Measurements from ENCODE around the gene MATN4. TPM values are rescaled to one million over a fixed set of nuclear protein-coding genes. Genes with fewer than 3 reads are reported as not detected.
A peak's percentile ranks its signal among the peaks of the same experiment; 100 is the strongest.

MATN4 gene
- total RNA-seq: not detected
- total RNA-seq (2013): not detected
- total RNA-seq: 0 to 0.19 (median 0) reads per million in 29 experiments

DNA sequence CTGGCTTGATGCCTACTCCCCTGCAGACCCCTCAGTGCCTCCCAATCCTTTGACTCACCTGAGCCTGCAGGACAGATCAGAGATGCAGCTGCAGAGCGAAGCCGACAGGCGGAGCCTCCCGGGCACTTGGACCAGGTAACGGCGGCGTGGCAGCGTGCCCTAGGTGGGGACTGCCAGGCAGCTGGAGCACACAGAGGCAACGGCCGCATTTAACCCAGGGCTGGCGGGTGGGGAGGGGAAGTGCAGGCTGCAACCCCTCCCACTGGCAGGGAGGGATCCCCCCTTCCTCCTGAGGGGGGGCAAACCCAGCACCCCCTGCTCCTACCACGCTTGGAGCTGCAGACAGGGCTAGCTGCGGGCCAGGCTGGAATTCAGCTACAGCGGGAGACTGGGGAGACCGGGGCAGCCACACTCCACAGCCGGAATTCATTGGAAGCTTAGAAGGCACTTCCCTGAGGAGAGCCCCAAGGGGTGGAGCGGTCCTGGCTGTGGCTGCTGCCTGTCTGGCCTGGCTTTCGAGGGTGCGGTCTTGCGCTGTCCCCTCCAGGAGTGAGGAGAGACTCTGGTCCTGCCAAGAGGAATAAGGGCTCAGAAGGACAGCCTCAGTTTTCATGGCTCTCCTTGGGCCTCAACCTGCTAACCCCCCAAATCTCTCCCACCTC is at the start of gene MATN4:
Gene MATN4, minus strand, starts transcription at position 183 of the 662 bp plus-strand sequence. CDS start 2,717 bp downstream, outside the sequence.
- ChIA-PET POLR2A (no interaction called here), CTCF (interaction anchor here in 1 of 2 donors (0.6 kb wide), 1 partner anchor 177 kb away, joined by 3 read pairs; no protein-coding TSS in a partner anchor)
- H3K4me3 ChIP-seq (ENCODE audit: control insufficient read depth in 1 of 2, extremely low read depth in 1 of 2, low read length in 1 of 2): no peak within 1 kb of the TSS
- H3K4me1 ChIP-seq (ENCODE audit: control insufficient read depth in 1 of 2, extremely low read depth in 1 of 2, insufficient read depth in 2 of 2, low read length in 2 of 2): peaks cover 0 to 11% of the 10 kb centered on the region in 2 experiments
- ATAC-seq (replicated peaks in 1 of 4): no peak
- Mint-ChIP-seq H3K9me3 (no peaks in the 10 kb centered on the region), H3K36me3 (no peaks in the 10 kb centered on the region), H3K4me1 (peaks cover 6 to 16% (median 12%) of the 10 kb centered on the region in 3 donors), H3K27ac (no peak within 1 kb of the TSS), H3K27me3 (peaks cover 39 to 71% of the 10 kb centered on the region in 2 donors), H3K4me3 (no peak within 1 kb of the TSS)
- no peaks in the 10 kb centered on the region for H3K9me3 ChIP-seq
- H3K27ac ChIP-seq (ENCODE audit: low read length): no peak within 1 kb of the TSS
- no peak for DNase-seq
- WGBS (ENCODE audit: insufficient coverage): 71% methylated on average over 15 of the region's 20 CpGs
- H3K27me3 ChIP-seq (replicated peaks in 1 of 2; ENCODE audit: control insufficient read depth in 2 of 2, extremely low read depth in 1 of 2, insufficient read depth in 2 of 2, low read length in 1 of 2): peaks cover 2 to 81% of the 10 kb centered on the region in 2 experiments
- H3K36me3 ChIP-seq (ENCODE audit: control insufficient read depth in 2 of 2, extremely low read depth in 1 of 2, insufficient read depth in 1 of 2, low read length in 1 of 2): no peaks in the 10 kb centered on the region

DNA sequence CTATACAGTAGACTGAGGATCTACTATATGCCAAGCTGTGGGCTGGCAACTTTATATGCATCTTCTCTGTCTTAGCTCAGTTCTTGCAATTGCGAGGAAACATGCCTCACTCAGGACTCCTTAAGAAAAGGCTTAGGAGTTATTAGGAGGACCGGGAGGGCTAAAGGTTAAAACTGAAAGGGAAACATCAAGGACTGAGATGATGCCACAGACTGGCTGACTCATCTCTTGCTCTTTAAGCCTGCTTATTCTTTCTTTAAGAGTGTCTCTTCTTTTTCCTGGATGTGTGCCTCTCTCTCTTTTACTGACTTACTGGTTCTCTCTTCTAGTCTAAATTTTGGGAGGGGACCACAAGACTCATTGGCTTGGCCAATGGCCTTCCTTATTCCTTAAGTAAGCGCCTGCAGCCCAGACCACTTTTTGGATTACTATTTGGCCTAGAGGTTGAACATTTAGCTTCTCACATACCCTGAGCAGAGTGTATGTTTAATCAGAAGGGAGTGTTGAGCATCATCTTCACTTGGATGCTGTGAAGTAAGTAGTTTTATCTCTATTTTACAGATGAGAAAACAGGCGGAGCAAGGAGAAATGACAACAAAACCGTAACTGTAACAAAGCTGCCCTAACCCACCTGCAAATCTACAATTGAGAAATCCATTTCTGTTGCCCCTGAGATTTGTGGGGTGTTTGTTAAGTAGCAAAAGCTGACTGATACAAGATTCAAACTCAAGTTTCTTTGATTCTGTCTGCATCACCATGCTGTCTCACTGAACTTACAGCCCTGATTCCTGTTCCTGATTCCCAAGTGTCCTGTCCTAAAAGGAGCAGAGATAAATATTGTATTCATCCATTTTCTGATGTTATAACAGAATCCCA is 47.3 kb upstream of the MATN4 start:
- CTCF ChIA-PET: interaction anchor here in 1 of 2 donors (0.8 kb wide), 1 partner anchor 81 kb away, joined by 3 read pairs; no protein-coding TSS in a partner anchor
- H3K27ac ChIP-seq (ENCODE audit: low read length): no peak overlapping the region

GRCh38 chr20:45354423-45355208 is 46.5 kb upstream of the MATN4 start:
- no peak overlapping the region for H3K4me3 Mint-ChIP-seq
- no peak overlapping the region for H3K27ac ChIP-seq (ENCODE audit: low read length)
- no peaks in the 10 kb centered on the region for H3K9me3 ChIP-seq
- no peak for ATAC-seq (replicated peaks in 1 of 4)
- peaks cover 0 to 36% (median 30%) of the 10 kb centered on the region in 3 donors for H3K4me1 Mint-ChIP-seq
- ChIA-PET CTCF (interaction anchor here in 1 of 2 donors (1.9 kb wide), 1 partner anchor 82 kb away, joined by 5 read pairs; no protein-coding TSS in a partner anchor), POLR2A (no interaction called here)
- no peaks in the 10 kb centered on the region for H3K36me3 ChIP-seq (ENCODE audit: control insufficient read depth in 2 of 2, extremely low read depth in 1 of 2, insufficient read depth in 1 of 2, low read length in 1 of 2)
- H3K4me3 ChIP-seq (ENCODE audit: control insufficient read depth in 1 of 2, extremely low read depth in 1 of 2, low read length in 1 of 2): no peak overlapping the region
- DNase-seq: no peak
- H3K4me1 ChIP-seq (ENCODE audit: control insufficient read depth in 1 of 2, extremely low read depth in 1 of 2, insufficient read depth in 2 of 2, low read length in 2 of 2): no peaks in the 10 kb centered on the region
- H3K27me3 ChIP-seq (replicated peaks in 1 of 2; ENCODE audit: control insufficient read depth in 2 of 2, extremely low read depth in 1 of 2, insufficient read depth in 2 of 2, low read length in 1 of 2): no peaks in the 10 kb centered on the region
- WGBS (ENCODE audit: insufficient coverage): 69% methylated on average over 7 of the region's 9 CpGs
- H3K9me3 Mint-ChIP-seq: no peaks in the 10 kb centered on the region
- no peaks in the 10 kb centered on the region for H3K36me3 Mint-ChIP-seq
- no peaks in the 10 kb centered on the region for H3K27me3 Mint-ChIP-seq
- H3K27ac Mint-ChIP-seq: peak overlapping the region; percentile 85 to 91

More for the DNA sequence above, 47.3 kb upstream of the MATN4 start:
- Histone ChIP-seq H3K4me1 (ENCODE audit: control insufficient read depth in 1 of 2, extremely low read depth in 1 of 2, insufficient read depth in 2 of 2, low read length in 2 of 2) (no peaks in the 10 kb centered on the region), H3K36me3 (ENCODE audit: control insufficient read depth in 2 of 2, extremely low read depth in 1 of 2, insufficient read depth in 1 of 2, low read length in 1 of 2) (no peaks in the 10 kb centered on the region), H3K9me3 (no peaks in the 10 kb centered on the region), H3K4me3 (ENCODE audit: control insufficient read depth in 1 of 2, extremely low read depth in 1 of 2, low read length in 1 of 2) (no peak overlapping the region), H3K27me3 (replicated peaks in 1 of 2; ENCODE audit: control insufficient read depth in 2 of 2, extremely low read depth in 1 of 2, insufficient read depth in 2 of 2, low read length in 1 of 2) (no peaks in the 10 kb centered on the region)
- Mint-ChIP-seq H3K27ac (peak overlapping the region; percentile 85 to 91), H3K4me3 (no peak overlapping the region), H3K27me3 (no peaks in the 10 kb centered on the region), H3K9me3 (no peaks in the 10 kb centered on the region), H3K36me3 (no peaks in the 10 kb centered on the region), H3K4me1 (peaks cover 0 to 36% (median 30%) of the 10 kb centered on the region in 3 donors)
- ATAC-seq (replicated peaks in 1 of 4) (peak in 2 of 4 experiments; percentile 54 to 60), DNase-seq (no peak)
- no CpG with 5 or more reads among the region's 5 CpGs for WGBS (ENCODE audit: insufficient coverage)
- POLR2A ChIA-PET: no interaction called here

DNA sequence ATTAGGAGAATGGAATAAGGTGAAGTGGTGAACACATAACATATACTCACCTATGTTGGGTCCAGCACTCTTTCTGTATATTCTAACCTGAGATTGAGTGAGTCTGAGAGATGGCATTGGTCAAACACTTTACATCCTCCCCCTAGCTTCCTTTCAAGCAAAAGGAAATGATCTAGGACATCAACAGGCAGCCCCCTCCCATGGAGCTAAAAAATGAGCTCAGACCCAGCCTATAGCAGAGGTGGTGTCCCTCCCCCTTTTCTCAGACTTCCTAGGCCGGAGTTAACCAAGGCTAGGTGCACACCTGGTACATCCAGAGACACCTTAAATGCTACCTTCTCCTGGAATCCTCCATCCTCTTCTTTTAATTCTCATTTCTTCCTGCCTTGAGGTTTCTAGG is 45.6 kb upstream of the MATN4 start:
- Histone ChIP-seq H3K9me3 (no peaks in the 10 kb centered on the region), H3K36me3 (ENCODE audit: control insufficient read depth in 2 of 2, extremely low read depth in 1 of 2, insufficient read depth in 1 of 2, low read length in 1 of 2) (no peaks in the 10 kb centered on the region), H3K4me3 (ENCODE audit: control insufficient read depth in 1 of 2, extremely low read depth in 1 of 2, low read length in 1 of 2) (no peak overlapping the region), H3K4me1 (ENCODE audit: control insufficient read depth in 1 of 2, extremely low read depth in 1 of 2, insufficient read depth in 2 of 2, low read length in 2 of 2) (peaks cover 0 to under 1% of the 10 kb centered on the region in 2 experiments), H3K27me3 (replicated peaks in 1 of 2; ENCODE audit: control insufficient read depth in 2 of 2, extremely low read depth in 1 of 2, insufficient read depth in 2 of 2, low read length in 1 of 2) (no peaks in the 10 kb centered on the region), H3K27ac (ENCODE audit: low read length) (no peak overlapping the region)
- H3K27me3 Mint-ChIP-seq: no peaks in the 10 kb centered on the region
- POLR2A ChIA-PET: no interaction called here
- H3K27ac Mint-ChIP-seq: peak overlapping the region; percentile 3 to 45
- H3K4me1 Mint-ChIP-seq: peaks cover 0 to 36% (median 30%) of the 10 kb centered on the region in 3 donors
- ATAC-seq (replicated peaks in 1 of 4): no peak
- no peaks in the 10 kb centered on the region for H3K36me3 Mint-ChIP-seq
- H3K4me3 Mint-ChIP-seq: no peak overlapping the region
- CTCF ChIA-PET: interaction anchor here in 1 of 2 donors (1.9 kb wide), 1 partner anchor 83 kb away, joined by 5 read pairs; no protein-coding TSS in a partner anchor
- H3K9me3 Mint-ChIP-seq: no peaks in the 10 kb centered on the region
- 80% methylated on average over 1 of the region's 1 CpG for WGBS (ENCODE audit: insufficient coverage)
- DNase-seq: no peak

GRCh38 chr20:45352729-45353128 is 44.6 kb upstream of the MATN4 start:
- ChIA-PET POLR2A (interaction anchor here in 1 of 2 donors (0.6 kb wide), 1 partner anchor 87 kb away, joined by 3 read pairs; no protein-coding TSS in a partner anchor), CTCF (interaction anchor here (0.5 to 1.9 kb wide), 5 partner anchors 10 to 84 kb away, joined by 3 to 7 read pairs (median 5); partner anchors contain the start of gene SYS1 (in 1 of the 2))
- WGBS (ENCODE audit: insufficient coverage): no CpG with 5 or more reads among the region's 3 CpGs

More at GRCh38 chr20:45352729-45353128, 44.6 kb upstream of the MATN4 start:
- no peaks in the 10 kb centered on the region for H3K36me3 Mint-ChIP-seq
- H3K27me3 Mint-ChIP-seq: no peaks in the 10 kb centered on the region
- no peak overlapping the region for H3K4me3 Mint-ChIP-seq
- Histone ChIP-seq H3K4me1 (ENCODE audit: control insufficient read depth in 1 of 2, extremely low read depth in 1 of 2, insufficient read depth in 2 of 2, low read length in 2 of 2) (peaks cover 0 to 8% of the 10 kb centered on the region in 2 experiments), H3K27me3 (replicated peaks in 1 of 2; ENCODE audit: control insufficient read depth in 2 of 2, extremely low read depth in 1 of 2, insufficient read depth in 2 of 2, low read length in 1 of 2) (peaks cover 0 to 4% of the 10 kb centered on the region in 2 experiments), H3K4me3 (ENCODE audit: control insufficient read depth in 1 of 2, extremely low read depth in 1 of 2, low read length in 1 of 2) (no peak overlapping the region), H3K9me3 (no peaks in the 10 kb centered on the region), H3K36me3 (ENCODE audit: control insufficient read depth in 2 of 2, extremely low read depth in 1 of 2, insufficient read depth in 1 of 2, low read length in 1 of 2) (no peaks in the 10 kb centered on the region), H3K27ac (ENCODE audit: low read length) (no peak overlapping the region)
- H3K9me3 Mint-ChIP-seq: no peaks in the 10 kb centered on the region
- ATAC-seq (replicated peaks in 1 of 4): no peak
- no peak overlapping the region for H3K27ac Mint-ChIP-seq
- DNase-seq: no peak
- peaks cover 0 to 33% (median 31%) of the 10 kb centered on the region in 3 donors for H3K4me1 Mint-ChIP-seq

All from T-cell (primary cell).